GM19043 (cell line): Measurements from ENCODE around the gene LRP1-AS.

Source experiments
- ATAC-seq: cut with Tn5 transposase; IDR thresholded peaks from one replicate; pipeline ENCODE4 v1.9.1; 2021; ENCODE audit warnings: low read depth; ENCODE audit not compliant: unreplicated experiment

LRP1-AS gene

GRCh38 chr12:57161491-57161890 lies 14.1 kb upstream of the LRP1-AS start:
- ATAC-seq, result no peak

GRCh38 chr12:57160741-57161140 lies 13.3 kb upstream of the LRP1-AS start:
- ATAC-seq, result no peak

GRCh38 chr12:57160040-57160439 lies 12.6 kb upstream of the LRP1-AS start:
- no peak for ATAC-seq

- ATAC-seq, result no peak
Measured at GRCh38 chr12:57159311-57159710, 11.9 kb upstream of the LRP1-AS start.

- no peak for ATAC-seq
Measured at GRCh38 chr12:57158665-57159064, 11.2 kb upstream of the LRP1-AS start.

GRCh38 chr12:57158186-57158585 lies 10.8 kb upstream of the LRP1-AS start:
- ATAC-seq, result no peak

- no peak for ATAC-seq
Measured at GRCh38 chr12:57157588-57158173, 10.3 kb upstream of the LRP1-AS start.

- no peak for ATAC-seq
Measured at GRCh38 chr12:57156701-57157403, 9.4 kb upstream of the LRP1-AS start.

- no peak for ATAC-seq
Measured at GRCh38 chr12:57154804-57155434, 7.5 kb upstream of the LRP1-AS start.

GRCh38 chr12:57154076-57154475 lies 6.7 kb upstream of the LRP1-AS start:
- no peak for ATAC-seq

GRCh38 chr12:57153415-57153997 lies 6.1 kb upstream of the LRP1-AS start:
- ATAC-seq, result no peak

GRCh38 chr12:57152639-57153038 lies 5.2 kb upstream of the LRP1-AS start:
- no peak for ATAC-seq

- ATAC-seq, result no peak
Measured at GRCh38 chr12:57151741-57152630, 4.6 kb upstream of the LRP1-AS start.

- ATAC-seq, result no peak
Measured at GRCh38 chr12:57150400-57151000, 3.1 kb upstream of the LRP1-AS start.

- ATAC-seq, result no peak
Measured at GRCh38 chr12:57149245-57149900, 2.0 kb upstream of the LRP1-AS start.

- no peak for ATAC-seq
Measured at GRCh38 chr12:57148469-57149244, 1.2 kb upstream of the LRP1-AS start.

- ATAC-seq, result no peak
Measured at GRCh38 chr12:57146092-57146491, 1.3 kb downstream of the LRP1-AS start.

GRCh38 chr12:57145460-57146059 lies 1.9 kb downstream of the LRP1-AS start:
- ATAC-seq, result no peak

- ATAC-seq, result no peak
Measured at GRCh38 chr12:57143454-57143853, 4.0 kb downstream of the LRP1-AS start.
